Endodermal cell (in vitro differentiated cells): Measurements from ENCODE around the gene MGAT5. TPM values are rescaled to one million over a fixed set of nuclear protein-coding genes. Genes with fewer than 3 reads are reported as not detected.

Source experiments
- DNase-seq: peaks from one replicate; pipeline ENCODE4 v3.0.0-alpha.2; 2017
- H3K27ac ChIP-seq: 2 replicates; pipeline ENCODE4 v1.5.1; 2013; ENCODE audit warnings: mild to moderate bottlenecking, low read depth, low read length, moderate library complexity
- H3K27me3 ChIP-seq: 2 replicates; pipeline ENCODE4 v1.6.1; 2013; ENCODE audit warnings: mild to moderate bottlenecking, low read length, moderate library complexity; ENCODE audit not compliant: insufficient read depth, control insufficient read depth, poor library complexity, severe bottlenecking
- H3K36me3 ChIP-seq: 2 replicates; pipeline ENCODE4 v1.7.0; 2013; ENCODE audit warnings: mild to moderate bottlenecking, low read length, moderate library complexity; ENCODE audit not compliant: control insufficient read depth, insufficient read depth
- H3K4me1 ChIP-seq: one replicate; pipeline ENCODE4 v1.7.0; 2013; ENCODE audit warnings: low read length; ENCODE audit not compliant: control insufficient read depth, insufficient read depth
- H3K4me3 ChIP-seq: 2 replicates; pipeline ENCODE4 v1.5.1; 2013; ENCODE audit warnings: mild to moderate bottlenecking, low read length, moderate library complexity
- H3K9ac ChIP-seq: 2 replicates; pipeline ENCODE4 v1.6.1; 2013; ENCODE audit warnings: mild to moderate bottlenecking, low read length, moderate library complexity; ENCODE audit not compliant: poor library complexity, severe bottlenecking; ENCODE audit errors: extremely low read depth
- H3K9me3 ChIP-seq: 2 replicates; pipeline ENCODE4 v1.6.1; 2013; ENCODE audit warnings: mild to moderate bottlenecking, low read length, moderate library complexity; ENCODE audit not compliant: control insufficient read depth
- H3K27ac Mint-ChIP-seq: 2 replicates; pipeline ENCODE4 v1.8.0; 2020; ENCODE audit warnings: mixed read lengths
- H3K27me3 Mint-ChIP-seq: 2 replicates; pipeline ENCODE4 v1.8.0; 2021; ENCODE audit warnings: mild to moderate bottlenecking, mixed read lengths; ENCODE audit not compliant: insufficient read depth
- H3K36me3 Mint-ChIP-seq: 2 replicates; pipeline ENCODE4 v1.8.0; 2020; ENCODE audit warnings: low read depth, mixed read lengths
- H3K4me1 Mint-ChIP-seq: 2 replicates; pipeline ENCODE4 v1.8.0; 2020; ENCODE audit warnings: mixed read lengths
- H3K4me3 Mint-ChIP-seq: 2 replicates; pipeline ENCODE4 v1.8.0; 2020; ENCODE audit warnings: mild to moderate bottlenecking, moderate library complexity, mixed read lengths
- H3K9me3 Mint-ChIP-seq: 2 replicates; pipeline ENCODE4 v1.8.0; 2020; ENCODE audit warnings: mild to moderate bottlenecking, mixed read lengths
- CTCF ChIP-seq: fragments of 200-600 bp; sonication (generic); conservative IDR thresholded peaks from 2 replicates; pipeline ENCODE4 v1.5.0; 2021; ENCODE audit warnings: antibody characterized with exemption, mild to moderate bottlenecking
- WGBS, 2 experiments: methylation state at CpG; one replicate each; pipeline versions ENCODE4 v1.1.5 to v1.1.7; 2013; ENCODE audit warnings: missing lambda C conversion rate in 2 of 2, mixed read lengths in 1 of 2; ENCODE audit not compliant: insufficient coverage in 1 of 2, insufficient read length in 1 of 2; 5-methylcytosine and 5-hydroxymethylcytosine counted together
- total RNA-seq, 2 donors: library from RNA; stranded (reverse); fragmentation: NEBNext Ultra II Directional in 1 of 2; extraction: Animal tissue kit (Norgen Biotek cat#: 25700) in 1 of 2; gene quantifications; 2 replicates in 1 of 2; 3 replicates in 1 of 2; pipeline ENCODE4 v1.2.1, GENCODE V29; 2021

Gene MGAT5
- total RNA-seq, 2 donors from 2014 or later: 57.2 to 78.4 TPM

GRCh38 chr2:134502104-134502503, 248.2 kb downstream of the MGAT5 start:
- TF ChIP-seq CTCF: no peak
- no peak for DNase-seq
- Histone ChIP-seq H3K9me3 (no peaks in the 10 kb centered on the region), H3K4me1 (no peaks in the 10 kb centered on the region), H3K27ac (no peak overlapping the region), H3K9ac (no peak overlapping the region), H3K27me3 (no peaks in the 10 kb centered on the region), H3K4me3 (no peak overlapping the region), H3K36me3 (no peaks in the 10 kb centered on the region)
- Mint-ChIP-seq H3K36me3 (no peaks in the 10 kb centered on the region), H3K27me3 (peaks cover 5% of the 10 kb centered on the region), H3K4me1 (peaks cover 20% of the 10 kb centered on the region), H3K27ac (no peak overlapping the region), H3K4me3 (no peak overlapping the region), H3K9me3 (no peaks in the 10 kb centered on the region)
- WGBS, 2 experiments: 100% methylated on average over 2 of the region's 2 CpGs; no CpG with 5 or more reads in 1 of the 2 experiments
